GM21737 (cell line): ENCODE data around the gene NHERF2.

Experiments
- ATAC-seq: cut with Tn5 transposase; IDR thresholded peaks from one replicate; pipeline ENCODE4 v1.9.1; 2021; ENCODE audit warnings: mild to moderate bottlenecking, moderate library complexity; ENCODE audit not compliant: unreplicated experiment

NHERF2 gene

DNA sequence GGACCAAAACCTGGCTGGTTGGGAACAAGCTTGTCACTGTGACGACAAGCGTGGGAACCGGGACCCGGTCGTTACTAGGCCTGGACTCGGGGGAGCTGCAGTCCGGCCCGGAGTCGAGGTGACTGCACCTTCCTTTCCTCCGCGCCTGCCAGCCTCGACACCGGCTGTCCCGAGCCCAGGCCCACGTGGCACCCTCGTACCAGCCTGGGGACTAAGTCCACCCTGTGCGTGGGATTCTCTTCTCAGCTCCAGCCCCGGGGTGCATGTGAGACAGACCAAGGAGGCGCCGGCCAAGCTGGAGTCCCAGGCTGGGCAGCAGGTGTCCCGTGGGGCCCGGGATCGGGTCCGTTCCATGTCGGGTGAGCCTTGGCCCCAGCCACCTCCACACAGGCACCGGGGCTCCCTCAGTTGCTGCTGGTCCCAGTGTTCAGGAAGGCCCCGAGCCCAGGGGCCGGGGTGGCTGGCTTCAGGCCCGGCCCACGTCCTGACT is 52.7 kb downstream of the NHERF2 start:
- ATAC-seq = no peak

DNA sequence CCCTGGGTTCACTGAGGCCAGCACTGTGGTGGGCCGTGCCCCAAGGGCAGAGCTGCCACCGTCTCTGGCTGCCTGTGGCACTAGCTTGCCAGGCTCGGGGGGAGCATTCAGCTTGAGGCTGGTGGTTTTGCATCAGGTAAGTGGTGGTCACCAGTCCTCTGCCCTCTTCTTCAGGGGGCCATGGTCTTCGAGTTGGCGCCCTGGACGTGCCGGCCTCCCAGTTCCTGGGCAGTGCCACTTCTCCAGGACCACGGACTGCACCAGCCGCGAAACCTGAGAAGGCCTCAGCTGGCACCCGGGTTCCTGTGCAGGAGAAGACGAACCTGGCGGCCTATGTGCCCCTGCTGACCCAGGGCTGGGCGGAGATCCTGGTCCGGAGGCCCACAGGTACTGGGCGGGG is 53.3 kb downstream of the NHERF2 start:
- no peak for ATAC-seq

DNA sequence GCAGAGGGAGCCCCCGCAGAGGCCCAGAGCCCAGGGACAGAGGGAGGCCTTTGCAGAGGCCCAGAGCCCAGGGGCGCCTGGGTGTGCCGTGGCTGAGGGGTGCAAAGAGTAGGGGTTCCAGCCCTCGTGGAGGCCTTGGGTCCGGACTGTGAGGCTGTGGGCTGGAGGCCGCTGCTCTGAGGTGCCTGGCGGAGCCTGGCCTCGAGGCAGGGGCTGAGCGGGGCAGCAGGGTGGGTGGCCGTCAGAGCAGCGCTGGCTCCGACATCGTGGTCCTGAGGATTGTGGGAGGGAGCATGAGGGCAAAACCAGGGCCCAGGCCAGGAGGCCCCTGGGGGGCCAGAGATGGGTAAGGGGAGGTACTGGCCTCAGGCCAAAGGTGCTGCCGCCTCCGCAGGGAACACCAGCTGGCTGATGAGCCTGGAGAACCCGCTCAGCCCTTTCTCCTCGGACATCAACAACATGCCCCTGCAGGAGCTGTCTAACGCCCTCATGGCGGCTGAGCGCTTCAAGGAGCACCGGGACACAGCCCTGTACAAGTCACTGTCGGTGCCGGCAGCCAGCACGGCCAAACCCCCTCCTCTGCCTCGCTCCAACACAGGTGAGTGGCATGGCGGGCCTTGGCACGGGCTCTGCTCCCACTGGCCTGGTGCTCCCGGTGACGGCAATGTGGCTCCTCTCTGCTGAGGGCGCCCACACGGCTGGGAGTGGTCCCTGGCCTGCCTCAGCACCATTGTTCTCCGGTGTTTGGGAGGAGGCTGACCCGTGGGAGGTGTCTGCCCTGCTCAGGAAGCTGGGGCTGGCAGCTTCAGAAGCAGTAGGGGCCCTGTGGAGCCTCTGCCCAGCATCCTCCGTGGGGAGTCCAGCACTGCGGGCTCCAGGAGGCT is 54.7 kb downstream of the NHERF2 start:
- no peak for ATAC-seq

DNA sequence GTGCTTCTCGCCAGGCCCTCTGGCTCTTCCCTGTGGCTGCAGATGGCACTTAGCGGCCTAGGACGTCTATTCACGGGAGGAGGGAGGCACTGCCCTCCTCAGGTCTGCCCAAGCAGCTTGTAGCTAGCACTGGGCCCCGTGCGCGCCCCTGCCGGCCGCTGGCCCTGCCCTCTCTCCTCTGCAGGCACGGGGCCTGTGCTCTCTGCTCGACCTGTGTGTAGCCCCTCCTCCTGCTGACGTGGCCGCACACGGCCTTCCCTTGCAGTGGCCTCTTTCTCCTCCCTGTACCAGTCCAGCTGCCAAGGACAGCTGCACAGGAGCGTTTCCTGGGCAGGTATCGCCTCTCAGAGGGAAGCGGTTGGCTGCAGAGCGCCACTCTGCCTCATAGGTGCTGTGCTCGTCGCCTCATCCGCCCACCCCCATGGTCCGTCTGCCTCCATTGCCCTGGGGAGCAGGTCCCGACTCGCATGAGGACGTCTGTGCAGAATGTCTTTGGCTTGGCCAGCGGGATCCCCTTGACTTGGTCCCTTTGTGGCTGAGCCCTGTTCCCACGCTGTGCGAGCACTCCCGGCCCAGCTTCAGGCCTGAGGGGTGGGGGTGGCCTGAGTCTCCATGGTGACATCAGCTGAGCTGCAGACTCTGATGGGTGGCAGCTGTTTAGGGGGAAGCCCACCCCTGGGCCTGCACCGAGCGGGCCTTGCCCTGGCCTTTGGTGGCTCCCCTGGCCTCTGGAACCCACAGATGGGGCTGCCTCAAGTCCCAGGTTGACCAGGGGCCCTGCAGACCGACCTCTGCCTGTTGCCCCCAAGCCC is 55.7 kb downstream of the NHERF2 start:
- no peak for ATAC-seq

DNA sequence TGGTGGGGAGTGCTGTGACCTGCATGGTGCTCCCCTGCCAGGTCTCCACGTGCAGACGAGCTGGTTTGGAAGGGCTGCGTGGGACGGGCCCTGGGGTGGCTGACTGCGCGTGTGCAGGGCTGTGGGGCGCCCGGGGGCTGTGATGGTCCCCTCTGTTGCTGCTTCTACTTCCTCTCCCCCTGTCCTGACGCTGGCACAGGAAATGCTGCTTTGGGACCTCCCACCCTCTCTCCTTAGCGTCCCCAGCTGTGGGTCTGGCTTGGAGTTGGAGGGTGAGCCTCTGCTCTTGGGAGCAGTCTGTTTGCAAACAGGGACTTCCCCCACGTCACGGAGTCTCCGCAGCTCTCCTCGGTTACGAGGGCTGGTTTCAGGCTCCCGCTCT is 56.3 kb downstream of the NHERF2 start:
- ATAC-seq = no peak

DNA sequence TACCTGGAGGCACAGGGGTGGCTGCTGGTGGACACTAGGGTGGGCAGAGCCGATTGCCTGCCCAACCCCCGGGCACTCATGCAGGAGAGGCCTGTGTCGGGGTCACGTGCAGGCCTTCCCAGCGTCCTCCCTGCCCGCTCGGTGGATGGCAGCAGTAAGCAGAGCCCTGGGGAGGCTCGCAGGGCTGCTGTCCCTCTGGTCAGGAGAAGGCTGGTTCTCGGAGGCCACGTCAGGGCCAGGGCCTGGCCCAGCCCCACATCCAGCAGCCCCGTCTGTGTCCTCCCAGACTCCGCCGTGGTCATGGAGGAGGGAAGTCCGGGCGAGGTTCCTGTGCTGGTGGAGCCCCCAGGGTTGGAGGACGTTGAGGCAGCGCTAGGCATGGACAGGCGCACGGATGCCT is 56.7 kb downstream of the NHERF2 start:
- ATAC-seq = no peak

DNA sequence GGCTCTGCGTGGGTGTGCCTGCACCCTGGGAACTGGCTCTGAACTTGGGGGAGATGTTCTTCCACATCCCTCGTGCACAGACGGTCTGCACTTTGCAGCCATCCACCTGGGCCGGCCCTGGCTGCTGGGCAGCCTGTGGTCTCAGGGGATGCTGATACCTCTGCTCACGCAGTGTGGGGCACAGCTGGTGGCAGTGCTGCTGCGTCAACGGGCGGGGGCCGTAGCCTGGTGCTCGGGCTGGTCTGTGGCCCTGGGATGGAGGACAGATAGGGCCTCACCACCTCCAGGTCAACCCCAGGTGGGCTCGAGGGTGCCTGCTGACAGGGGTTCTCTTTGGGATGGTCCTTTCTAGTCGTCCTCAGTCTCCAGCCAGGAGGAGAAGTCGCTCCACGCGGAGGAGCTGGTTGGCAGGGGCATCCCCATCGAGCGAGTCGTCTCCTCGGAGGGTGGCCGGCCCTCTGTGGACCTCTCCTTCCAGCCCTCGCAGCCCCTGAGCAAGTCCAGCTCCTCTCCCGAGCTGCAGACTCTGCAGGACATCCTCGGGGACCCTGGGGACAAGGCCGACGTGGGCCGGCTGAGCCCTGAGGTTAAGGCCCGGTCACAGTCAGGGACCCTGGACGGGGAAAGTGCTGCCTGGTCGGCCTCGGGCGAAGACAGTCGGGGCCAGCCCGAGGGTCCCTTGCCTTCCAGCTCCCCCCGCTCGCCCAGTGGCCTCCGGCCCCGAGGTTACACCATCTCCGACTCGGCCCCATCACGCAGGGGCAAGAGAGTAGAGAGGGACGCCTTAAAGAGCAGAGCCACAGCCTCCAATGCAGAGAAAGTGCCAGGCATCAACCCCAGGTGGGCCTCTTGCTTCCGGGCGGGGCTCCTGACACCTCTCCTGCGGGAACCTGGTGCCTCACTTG is 57.4 kb downstream of the NHERF2 start:
- ATAC-seq = no peak

DNA sequence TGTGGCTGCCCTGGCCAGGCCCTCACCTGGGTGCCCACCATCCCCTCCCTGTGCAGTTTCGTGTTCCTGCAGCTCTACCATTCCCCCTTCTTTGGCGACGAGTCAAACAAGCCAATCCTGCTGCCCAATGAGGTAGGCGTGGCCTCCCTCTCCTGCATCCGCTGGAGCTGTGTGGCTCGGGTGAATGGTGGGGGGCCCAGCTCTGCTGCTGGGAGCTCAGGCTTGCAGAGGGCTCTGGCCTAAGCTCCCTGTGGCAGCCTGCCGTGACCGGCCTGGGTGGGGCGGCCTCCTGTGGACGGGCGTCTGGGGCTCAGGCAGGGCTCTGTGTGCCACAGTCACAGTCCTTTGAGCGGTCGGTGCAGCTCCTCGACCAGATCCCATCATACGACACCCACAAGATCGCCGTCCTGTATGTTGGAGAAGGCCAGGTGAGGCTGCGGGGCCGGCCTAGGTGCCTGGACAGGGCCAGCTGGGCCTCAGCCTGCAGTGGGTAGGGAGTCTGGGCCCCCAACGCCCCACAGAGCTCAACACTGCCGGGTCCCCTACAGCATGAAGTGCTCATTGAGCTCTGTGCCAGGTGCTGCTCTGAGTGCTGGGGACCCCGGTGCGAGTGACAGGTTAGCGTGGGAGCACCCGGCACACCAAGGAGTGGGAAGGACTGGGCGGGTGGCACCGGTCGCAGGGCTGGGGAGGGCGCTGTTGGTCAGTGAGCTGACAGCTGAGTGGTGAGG is 58.4 kb downstream of the NHERF2 start:
- ATAC-seq = no peak

DNA sequence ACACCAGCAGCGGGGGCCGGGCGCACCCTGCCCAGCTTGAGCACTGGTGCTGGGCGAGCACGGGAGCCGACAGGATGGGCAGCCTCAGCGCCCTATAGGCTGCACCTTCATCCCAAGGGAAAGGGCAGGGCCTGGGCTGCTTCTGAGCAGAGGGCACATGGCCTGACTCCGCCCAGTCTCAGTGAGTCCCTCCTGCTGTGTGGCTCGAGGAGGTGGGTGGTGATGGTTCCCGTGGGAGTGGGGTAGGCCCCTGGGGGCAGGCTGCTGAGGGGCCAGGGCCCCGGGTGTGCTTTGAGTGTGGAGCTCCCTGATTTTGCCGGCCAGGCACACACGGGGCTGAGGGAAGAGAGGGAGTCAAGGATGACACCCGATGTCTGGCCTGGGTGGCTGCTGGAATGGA is 59.0 kb downstream of the NHERF2 start:
- no peak for ATAC-seq

DNA sequence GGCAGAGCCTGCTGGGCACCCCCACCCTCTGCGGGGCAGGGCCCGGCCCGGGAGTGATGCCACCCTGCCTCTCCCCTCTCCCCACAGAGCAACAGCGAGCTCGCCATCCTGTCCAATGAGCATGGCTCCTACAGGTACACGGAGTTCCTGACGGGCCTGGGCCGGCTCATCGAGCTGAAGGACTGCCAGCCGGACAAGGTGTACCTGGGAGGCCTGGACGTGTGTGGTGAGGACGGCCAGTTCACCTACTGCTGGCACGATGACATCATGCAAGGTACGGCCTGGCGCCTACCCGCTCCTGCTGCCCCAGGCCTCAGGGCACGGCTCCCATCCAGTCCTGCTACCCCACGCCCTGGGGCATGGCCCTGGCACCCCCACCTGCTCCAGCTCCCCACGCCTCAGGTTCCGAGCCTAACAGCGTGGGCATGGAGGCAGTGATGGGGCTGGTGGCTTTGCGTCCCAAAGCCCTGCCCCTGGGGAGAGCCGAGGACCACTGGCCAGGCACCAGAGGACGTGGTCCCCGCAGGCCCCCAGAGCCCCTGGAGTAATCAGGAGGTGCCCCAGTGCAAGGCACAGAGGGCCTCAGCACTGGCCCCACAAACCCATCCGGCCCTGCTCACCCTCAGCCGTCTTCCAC is 59.5 kb downstream of the NHERF2 start:
- no peak for ATAC-seq

DNA sequence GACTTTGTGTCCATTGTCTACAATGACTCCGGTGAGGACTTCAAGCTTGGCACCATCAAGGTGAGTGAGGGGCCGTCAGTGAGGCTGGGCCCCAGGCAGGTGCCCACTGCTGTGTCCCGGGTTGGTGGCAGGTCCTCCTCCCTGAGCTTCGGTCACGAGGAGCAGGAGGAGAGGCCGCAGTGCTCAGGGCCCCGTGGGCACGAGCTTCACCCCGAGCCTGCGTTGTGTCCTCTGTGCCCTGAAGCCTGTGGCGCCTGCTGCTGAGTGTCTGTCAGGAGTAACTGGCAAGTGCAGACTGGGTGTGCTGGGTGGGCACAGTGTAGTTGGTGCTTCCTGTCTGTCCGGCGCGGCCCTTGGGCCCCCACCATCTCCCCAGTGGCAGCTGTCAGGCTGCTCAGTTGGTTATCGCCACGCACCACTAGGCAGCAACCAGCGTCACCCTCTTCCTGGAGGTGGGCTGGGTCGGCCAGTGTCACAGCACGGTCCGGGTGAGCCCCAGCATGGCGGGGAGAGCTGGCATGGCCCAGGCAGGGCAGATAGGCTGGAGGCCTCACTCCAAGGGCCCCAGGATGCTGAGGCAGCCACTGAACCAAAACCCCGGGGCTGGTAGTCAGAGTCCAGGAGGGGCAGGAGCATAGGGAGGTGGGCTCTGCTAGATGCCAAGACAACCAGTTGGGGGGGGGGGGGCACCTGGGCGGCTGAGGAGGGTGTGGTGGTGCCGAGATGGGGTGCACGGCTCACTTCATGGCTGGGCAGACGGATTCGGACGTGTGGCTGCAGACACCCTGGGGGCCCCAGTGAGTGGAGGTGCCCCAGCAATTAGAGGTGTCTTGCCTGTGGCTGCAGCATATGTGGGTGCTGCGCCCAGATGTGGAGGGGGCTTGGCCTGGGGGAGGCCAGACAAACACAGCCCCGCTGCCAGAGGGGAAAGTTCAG is 60.4 kb downstream of the NHERF2 start:
- ATAC-seq = no peak

DNA sequence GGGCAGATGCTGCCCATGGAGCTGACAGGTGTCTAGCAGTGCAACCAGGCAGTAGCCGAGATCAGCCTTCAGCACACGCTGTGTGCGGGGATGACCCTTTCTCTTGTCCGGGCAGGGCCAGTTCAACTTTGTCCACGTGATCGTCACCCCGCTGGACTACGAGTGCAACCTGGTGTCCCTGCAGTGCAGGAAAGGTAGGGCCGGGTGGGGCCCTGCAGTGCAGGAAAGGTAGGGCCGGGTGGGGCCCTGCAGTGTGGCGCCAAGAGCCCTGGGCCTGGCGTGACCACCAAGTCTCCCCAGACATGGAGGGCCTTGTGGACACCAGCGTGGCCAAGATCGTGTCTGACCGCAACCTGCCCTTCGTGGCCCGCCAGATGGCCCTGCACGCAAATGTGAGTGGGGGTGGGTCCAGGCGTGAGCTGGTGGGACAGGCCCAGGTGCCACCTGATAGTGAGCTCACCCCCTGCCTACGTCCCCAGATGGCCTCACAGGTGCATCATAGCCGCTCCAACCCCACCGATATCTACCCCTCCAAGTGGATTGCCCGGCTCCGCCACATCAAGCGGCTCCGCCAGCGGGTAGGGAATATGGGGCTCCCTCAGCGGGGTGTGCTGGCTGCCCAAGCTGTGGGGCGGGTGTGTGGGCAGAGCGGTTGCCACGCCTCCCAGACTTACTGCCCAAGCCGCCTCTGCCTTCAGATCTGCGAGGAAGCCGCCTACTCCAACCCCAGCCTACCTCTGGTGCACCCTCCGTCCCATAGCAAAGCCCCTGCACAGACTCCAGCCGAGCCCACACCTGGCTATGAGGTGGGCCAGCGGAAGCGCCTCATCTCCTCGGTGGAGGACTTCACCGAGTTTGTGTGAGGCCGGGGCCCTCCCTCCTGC is 61.3 kb downstream of the NHERF2 start:
- no peak for ATAC-seq
